GM21360 (cell line): ENCODE data around the gene CARD19.

Experiments used
- ATAC-seq: cut with Tn5 transposase; IDR thresholded peaks from one replicate; pipeline ENCODE4 v1.9.1; 2021; ENCODE audit warnings: mild to moderate bottlenecking, moderate library complexity; ENCODE audit not compliant: unreplicated experiment

The CARD19 gene

DNA sequence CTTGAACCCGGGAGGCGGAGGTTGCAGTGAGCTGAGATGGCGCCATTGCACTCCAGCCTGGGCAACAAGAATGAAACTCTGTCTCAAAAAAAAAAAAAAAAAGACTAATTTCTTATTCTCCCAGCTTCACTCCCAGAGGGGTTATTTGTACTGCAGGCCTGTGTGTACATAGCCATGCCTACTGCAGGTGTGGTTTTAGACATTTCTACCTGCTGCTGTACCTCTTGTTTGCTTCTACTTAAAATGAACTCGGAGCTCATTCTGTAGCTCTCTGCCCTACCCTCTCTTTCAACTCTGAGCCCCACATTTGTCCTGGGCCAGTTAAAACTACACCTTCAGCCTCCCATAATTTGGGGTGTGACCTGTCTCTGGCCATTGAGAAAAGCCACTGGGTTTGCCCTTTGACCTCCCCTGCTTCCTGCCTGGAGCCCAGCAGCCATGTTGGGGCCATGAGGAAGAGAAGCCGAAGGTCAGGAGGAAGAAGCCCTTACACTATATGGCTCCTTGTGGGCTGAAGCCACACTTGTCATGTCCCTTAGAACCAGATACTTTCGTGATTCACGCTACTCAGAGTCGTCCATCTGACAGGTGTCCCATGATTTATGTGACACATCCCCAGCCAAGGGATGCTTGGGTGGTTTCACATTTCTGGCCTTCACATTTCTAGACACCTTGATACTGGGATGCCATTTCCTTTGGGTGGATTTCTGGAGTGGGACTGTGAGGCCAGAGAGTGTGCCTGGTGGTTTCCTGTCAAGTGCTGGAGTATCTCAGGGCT lies 9.4 kb upstream of the CARD19 start:
- no peak for ATAC-seq

DNA sequence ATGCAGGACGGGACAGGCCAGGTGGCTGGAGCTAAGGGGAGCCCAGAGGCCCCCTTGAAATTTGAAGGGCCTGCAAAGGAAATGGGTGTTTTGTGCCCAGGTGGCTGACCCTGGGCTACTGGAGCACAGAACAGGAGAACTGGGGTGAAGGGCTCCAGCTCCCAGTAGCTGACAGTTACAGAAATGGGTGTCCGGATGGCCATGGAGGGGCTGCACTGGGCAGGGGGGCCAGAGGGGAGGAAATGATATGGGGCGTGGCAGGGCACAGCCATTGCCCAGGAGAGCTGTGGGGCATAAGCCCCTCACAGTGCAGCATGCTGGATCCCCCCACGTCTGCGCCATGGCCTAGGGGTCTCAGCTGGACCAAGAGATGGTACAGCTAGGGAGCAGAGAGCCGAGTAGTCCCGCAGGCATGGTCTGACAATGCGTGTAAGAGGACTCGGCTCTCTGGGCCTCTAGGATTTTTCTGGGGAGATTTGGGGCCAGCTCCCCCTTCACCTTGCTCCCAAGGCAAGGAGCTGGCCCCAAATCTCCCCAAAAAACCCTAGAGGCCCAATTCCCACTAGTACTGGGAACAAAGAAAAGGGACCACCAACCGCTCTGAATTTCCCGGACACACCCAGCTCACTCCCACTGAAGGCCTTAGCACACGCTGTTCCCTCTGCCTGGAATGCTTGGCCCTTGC lies 7.9 kb upstream of the CARD19 start:
- no peak for ATAC-seq

GRCh38 chr9:93088656-93089015 lies 7.4 kb upstream of the CARD19 start:
- no peak for ATAC-seq

DNA sequence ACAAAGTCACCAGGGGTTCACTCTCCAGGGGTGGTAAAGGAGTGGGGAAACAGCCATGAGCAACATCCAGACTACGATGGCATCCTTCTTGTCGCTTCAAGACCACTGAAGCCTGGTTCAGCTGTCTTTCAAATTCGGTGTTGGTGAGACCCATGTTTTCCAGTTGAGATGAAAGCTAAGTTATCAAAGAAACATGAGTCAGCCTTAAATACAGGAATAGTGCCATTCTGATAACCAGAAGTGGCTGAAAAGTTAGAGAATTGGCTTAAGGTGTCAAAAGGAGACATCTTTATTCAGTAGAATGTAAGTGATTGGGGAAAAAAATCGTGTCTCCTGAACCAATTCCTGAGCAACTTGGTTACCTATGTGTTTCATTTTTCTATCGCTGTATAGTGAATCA lies 7.0 kb upstream of the CARD19 start:
- no peak for ATAC-seq

DNA sequence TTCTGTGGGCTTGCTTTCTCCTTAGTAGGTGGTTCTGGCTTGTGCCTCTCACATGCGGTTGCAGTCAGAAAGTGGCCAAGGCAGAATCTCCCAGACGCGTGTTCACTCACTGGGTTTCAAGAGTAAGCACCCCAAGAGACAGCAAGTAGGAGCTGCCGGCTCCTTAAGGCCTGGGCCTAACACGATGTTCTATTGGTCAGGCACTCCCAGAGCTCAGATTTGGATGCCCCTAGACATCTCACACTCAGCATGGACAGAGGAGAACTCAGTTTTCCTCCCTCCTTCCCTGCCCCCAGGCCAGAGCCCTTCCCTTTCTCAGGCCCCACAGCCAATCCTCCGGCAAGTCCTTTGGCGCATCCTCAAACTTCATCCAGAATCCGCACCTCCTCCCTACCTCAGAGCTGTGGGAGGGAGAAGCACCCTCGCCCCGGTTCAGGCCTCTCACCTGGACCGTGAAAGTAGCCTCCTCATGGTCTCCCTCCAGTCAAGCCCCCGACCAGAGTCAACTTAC lies 6.5 kb upstream of the CARD19 start:
- ATAC-seq, result no peak

GRCh38 chr9:93090091-93090655 lies 5.8 kb upstream of the CARD19 start:
- ATAC-seq, result no peak

GRCh38 chr9:93091056-93091452 lies 5.0 kb upstream of the CARD19 start:
- ATAC-seq, result no peak

- no peak for ATAC-seq
Measured at GRCh38 chr9:93091453-93092081, 4.5 kb upstream of the CARD19 start.

GRCh38 chr9:93092251-93092991 lies 3.6 kb upstream of the CARD19 start:
- ATAC-seq, result no peak

- no peak for ATAC-seq
Measured at GRCh38 chr9:93093127-93093876, 2.7 kb upstream of the CARD19 start.

- ATAC-seq, result no peak
Measured at GRCh38 chr9:93093877-93094657, 1.9 kb upstream of the CARD19 start.

GRCh38 chr9:93094658-93095204 lies 1.3 kb upstream of the CARD19 start:
- ATAC-seq, result no peak

GRCh38 chr9:93095205-93096130 lies 549 bp upstream of the CARD19 start:
- ATAC-seq, result peak; percentile 59

GRCh38 chr9:93096811-93097382 lies 880 bp downstream of the CARD19 start:
- no peak for ATAC-seq

DNA sequence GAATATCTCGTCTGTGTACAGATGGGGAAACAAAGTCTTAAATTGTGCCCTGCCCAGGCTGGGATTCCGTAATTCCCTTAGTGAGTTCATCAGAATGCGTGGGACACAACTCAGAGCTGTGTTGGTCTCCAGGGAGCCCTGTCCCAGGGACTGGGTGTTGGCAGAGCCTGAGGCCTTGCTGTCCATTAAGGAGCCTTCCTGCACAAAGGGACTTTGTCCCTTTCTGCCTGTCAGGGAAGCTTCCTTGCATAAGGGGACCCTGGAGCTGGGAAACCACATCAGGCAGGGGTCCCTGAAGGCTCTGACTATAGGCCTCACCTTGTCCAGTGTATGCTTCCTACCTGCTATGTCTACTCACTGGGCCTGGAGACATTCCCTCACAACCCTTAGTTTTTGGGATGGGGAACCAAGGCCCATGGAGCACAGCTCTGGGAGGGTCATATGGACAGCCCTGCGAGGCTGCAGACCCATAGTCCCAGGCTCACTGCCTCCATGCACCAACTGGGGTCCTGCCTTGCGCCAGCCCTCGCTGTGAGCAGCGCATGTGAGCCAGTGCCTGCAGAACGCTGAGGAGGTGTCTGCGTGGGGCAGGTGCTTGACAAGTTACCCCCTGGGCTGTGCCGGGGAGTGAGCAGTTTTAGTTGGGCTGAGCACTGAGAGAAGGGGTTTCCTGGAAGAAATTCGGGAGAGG lies 1.6 kb downstream of the CARD19 start:
- ATAC-seq, result no peak

GRCh38 chr9:93098236-93098946 lies 2.4 kb downstream of the CARD19 start:
- no peak for ATAC-seq
